Measurements from ENCODE around the gene PARD3B.

Gene PARD3B

DNA sequence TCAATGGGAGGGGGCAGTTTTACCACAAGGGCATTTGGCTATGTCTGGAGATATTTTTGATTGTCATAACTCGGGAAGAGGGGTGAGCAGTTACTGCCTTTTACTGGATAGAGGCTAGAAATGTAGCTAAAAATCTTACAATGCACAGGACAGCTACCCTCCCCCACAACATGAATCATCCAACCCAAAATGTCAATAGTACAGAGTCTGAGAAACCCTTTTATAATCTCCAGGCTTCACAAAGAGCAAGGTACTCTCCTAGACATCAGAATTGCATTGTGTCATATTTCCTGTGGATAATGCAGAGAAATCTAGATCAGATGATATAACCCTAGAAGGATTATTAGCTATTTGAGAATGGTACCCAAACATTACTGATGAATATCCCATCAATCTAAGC is 859.9 kb downstream of the PARD3B start:
- DNase-seq (ENCODE audit: low read depth in 1 of 2, low spot score in 1 of 2) = no peak
- Histone ChIP-seq H3K4me3 (replicated peaks; ENCODE audit: insufficient read depth, low read length) (no peak overlapping the region), H3K27ac (replicated peaks) (no peak overlapping the region), H3K27me3 (ENCODE audit: insufficient read depth, poor library complexity, severe bottlenecking) (no peaks in the 10 kb centered on the region)
- TF ChIP-seq, protein P1, sequence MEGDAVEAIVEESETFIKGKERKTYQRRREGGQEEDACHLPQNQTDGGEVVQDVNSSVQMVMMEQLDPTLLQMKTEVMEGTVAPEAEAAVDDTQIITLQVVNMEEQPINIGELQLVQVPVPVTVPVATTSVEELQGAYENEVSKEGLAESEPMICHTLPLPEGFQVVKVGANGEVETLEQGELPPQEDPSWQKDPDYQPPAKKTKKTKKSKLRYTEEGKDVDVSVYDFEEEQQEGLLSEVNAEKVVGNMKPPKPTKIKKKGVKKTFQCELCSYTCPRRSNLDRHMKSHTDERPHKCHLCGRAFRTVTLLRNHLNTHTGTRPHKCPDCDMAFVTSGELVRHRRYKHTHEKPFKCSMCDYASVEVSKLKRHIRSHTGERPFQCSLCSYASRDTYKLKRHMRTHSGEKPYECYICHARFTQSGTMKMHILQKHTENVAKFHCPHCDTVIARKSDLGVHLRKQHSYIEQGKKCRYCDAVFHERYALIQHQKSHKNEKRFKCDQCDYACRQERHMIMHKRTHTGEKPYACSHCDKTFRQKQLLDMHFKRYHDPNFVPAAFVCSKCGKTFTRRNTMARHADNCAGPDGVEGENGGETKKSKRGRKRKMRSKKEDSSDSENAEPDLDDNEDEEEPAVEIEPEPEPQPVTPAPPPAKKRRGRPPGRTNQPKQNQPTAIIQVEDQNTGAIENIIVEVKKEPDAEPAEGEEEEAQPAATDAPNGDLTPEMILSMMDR (IDR thresholded peaks at IDR 0.05; ENCODE audit: insufficient read depth, low read length) = no peak
- TF ChIP-seq POLR2AphosphoS5 (IDR thresholded peaks at IDR 0.05; ENCODE audit: low read depth) (no peak), GABPA (IDR thresholded peaks at IDR 0.05; ENCODE audit: low read depth) (no peak), SPI1 (IDR thresholded peaks at IDR 0.05; ENCODE audit: borderline replicate concordance, low read depth) (no peak), REST (IDR thresholded peaks at IDR 0.05; ENCODE audit: insufficient replicate concordance, low read depth) (no peak)

DNA sequence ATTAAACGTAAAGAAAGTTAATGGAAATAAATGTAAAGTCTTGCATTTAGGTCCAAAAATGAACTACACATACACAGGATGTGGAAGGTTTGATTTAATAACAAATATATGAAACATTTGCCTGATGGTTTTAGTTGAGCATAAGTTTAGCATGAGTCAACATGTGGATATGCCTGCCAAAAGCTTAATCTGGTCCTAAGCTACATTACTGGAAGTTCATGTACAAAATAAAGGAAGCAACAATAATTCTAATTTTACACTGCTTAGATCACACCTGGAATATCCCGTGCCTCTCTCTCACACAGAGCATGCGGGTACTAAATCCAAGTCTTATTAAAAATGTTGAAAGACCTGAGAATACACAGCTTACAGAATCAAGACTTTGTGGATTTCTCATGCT is 860.5 kb downstream of the PARD3B start:
- Histone ChIP-seq H3K4me3 (replicated peaks; ENCODE audit: insufficient read depth, low read length) (no peak overlapping the region), H3K27me3 (ENCODE audit: insufficient read depth, poor library complexity, severe bottlenecking) (no peaks in the 10 kb centered on the region), H3K27ac (replicated peaks) (no peak overlapping the region)
- DNase-seq (ENCODE audit: low read depth in 1 of 2, low spot score in 1 of 2) = no peak
- TF ChIP-seq SPI1 (IDR thresholded peaks at IDR 0.05; ENCODE audit: borderline replicate concordance, low read depth) (no peak), GABPA (IDR thresholded peaks at IDR 0.05; ENCODE audit: low read depth) (no peak), REST (IDR thresholded peaks at IDR 0.05; ENCODE audit: insufficient replicate concordance, low read depth) (no peak), POLR2AphosphoS5 (IDR thresholded peaks at IDR 0.05; ENCODE audit: low read depth) (no peak)
- TF ChIP-seq, protein P1 (IDR thresholded peaks at IDR 0.05; ENCODE audit: insufficient read depth, low read length) = no peak

DNA sequence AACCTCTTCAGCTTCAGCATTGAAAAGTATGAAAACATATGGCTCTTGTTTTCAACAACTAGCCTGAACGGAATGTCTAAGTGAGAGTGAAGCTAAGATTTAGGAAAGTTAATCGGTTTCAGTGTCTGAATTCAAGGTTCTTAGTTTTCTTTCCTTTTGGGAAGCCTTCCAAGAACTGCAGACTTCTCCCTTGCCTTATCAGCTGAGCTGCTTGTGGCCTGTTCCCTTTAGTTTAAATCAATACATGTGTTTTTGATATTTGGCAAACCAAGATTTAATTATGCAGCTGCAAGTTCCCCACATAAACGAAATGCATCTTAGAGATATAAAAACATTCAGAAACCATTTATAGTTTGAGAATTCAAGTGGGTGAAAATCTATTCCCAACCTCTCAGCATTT is 862.7 kb downstream of the PARD3B start:
- Histone ChIP-seq H3K27ac (replicated peaks) (no peak overlapping the region), H3K27me3 (ENCODE audit: insufficient read depth, poor library complexity, severe bottlenecking) (no peaks in the 10 kb centered on the region), H3K4me3 (replicated peaks; ENCODE audit: insufficient read depth, low read length) (no peak overlapping the region)
- DNase-seq (ENCODE audit: low read depth in 1 of 2, low spot score in 1 of 2) = no peak
- no peak for TF ChIP-seq GABPA (IDR thresholded peaks at IDR 0.05; ENCODE audit: low read depth)
- no peak for TF ChIP-seq POLR2AphosphoS5 (IDR thresholded peaks at IDR 0.05; ENCODE audit: low read depth)
- TF ChIP-seq, protein P1 (IDR thresholded peaks at IDR 0.05; ENCODE audit: insufficient read depth, low read length) = no peak
- no peak for TF ChIP-seq REST (IDR thresholded peaks at IDR 0.05; ENCODE audit: insufficient replicate concordance, low read depth)
- TF ChIP-seq SPI1 (IDR thresholded peaks at IDR 0.05; ENCODE audit: borderline replicate concordance, low read depth) = no peak
